H1 (cell line): ENCODE data around the gene CDK5.

Source experiments
- CHD2 ChIP-seq: IDR thresholded peaks from 2 replicates; pipeline ENCODE4 v1.6.1; 2012; ENCODE audit warnings: low read length, improper control_type of control experiment
- CTCF ChIP-seq, 3 experiments: IDR thresholded peaks; 1 replicate in 2 of 3; 2 replicates in 1 of 3; pipeline versions ENCODE4 v1.5.1 to v1.6.1; 2011; ENCODE audit warnings: low read length in 3 of 3, mild to moderate bottlenecking in 3 of 3, inconsistent platforms in 2 of 3, low read depth in 1 of 3, moderate library complexity in 1 of 3; ENCODE audit not compliant: insufficient read depth in 1 of 3; ENCODE audit errors: control extremely low read depth in 1 of 3
- EP300 ChIP-seq, 2 experiments: IDR thresholded peaks; 1 replicate in 1 of 2; 2 replicates in 1 of 2; pipeline ENCODE4 v1.6.1; 2011 to 2012; ENCODE audit warnings: low read depth in 2 of 2, low read length in 2 of 2, mild to moderate bottlenecking in 2 of 2, borderline replicate concordance in 1 of 2, inconsistent platforms in 1 of 2, moderate library complexity in 1 of 2
- JUND ChIP-seq: IDR thresholded peaks from 2 replicates; pipeline ENCODE4 v1.6.1; 2011; ENCODE audit warnings: mild to moderate bottlenecking, improper control_type of control experiment, low read length
- KDM1A ChIP-seq: fragments of 200-600, 300-600 bp; sonication (generic); IDR thresholded peaks from 2 replicates; pipeline ENCODE4 v1.7.1; 2016; ENCODE audit warnings: mild to moderate bottlenecking, low read length, borderline replicate concordance
- NRF1 ChIP-seq: IDR thresholded peaks from 2 replicates; pipeline ENCODE4 v1.6.1; 2011; ENCODE audit warnings: mild to moderate bottlenecking, low read depth, low read length, improper control_type of control experiment
- POLR2A ChIP-seq, 2 experiments: IDR thresholded peaks; 1 replicate in 1 of 2; 2 replicates in 1 of 2; pipeline ENCODE4 v1.6.1; 2011; ENCODE audit warnings: low read depth in 2 of 2, low read length in 2 of 2, mild to moderate bottlenecking in 2 of 2; ENCODE audit errors: control extremely low read depth in 1 of 2
- POLR2AphosphoS5 ChIP-seq: IDR thresholded peaks from 2 replicates; pipeline ENCODE4 v1.6.1; 2011; ENCODE audit warnings: low read depth, low read length
- RNF2 ChIP-seq: fragments of 200-900, 300-1000 bp; sonication (generic); IDR thresholded peaks from 2 replicates; pipeline ENCODE4 v1.7.1; 2016; ENCODE audit warnings: borderline replicate concordance, low read depth, mild to moderate bottlenecking, antibody characterized with exemption, low read length; ENCODE audit not compliant: poor library complexity, severe bottlenecking; ENCODE audit errors: missing control alignments
- SP1 ChIP-seq: IDR thresholded peaks from 2 replicates; pipeline ENCODE4 v1.6.1; 2011; ENCODE audit warnings: low read depth, low read length

- TF ChIP-seq CTCF (IDR thresholded peaks at IDR 0.05; ENCODE audit: control extremely low read depth in 1 of 3, insufficient read depth in 1 of 3, low read depth in 1 of 3, low read length in 3 of 3): no peak
- no peak for TF ChIP-seq CHD2
- TF ChIP-seq JUND: no peak
- TF ChIP-seq SP1: no peak
- no peak for TF ChIP-seq EP300 (IDR thresholded peaks at IDR 0.05; ENCODE audit: borderline replicate concordance in 1 of 2, low read depth in 2 of 2, low read length in 2 of 2)
- no peak for TF ChIP-seq POLR2A (IDR thresholded peaks at IDR 0.05; ENCODE audit: control extremely low read depth in 1 of 2, low read depth in 2 of 2, low read length in 2 of 2)
- TF ChIP-seq POLR2AphosphoS5: no peak
- TF ChIP-seq RNF2: no peak
- TF ChIP-seq KDM1A: no peak
- TF ChIP-seq NRF1: no peak
Observed at GRCh38 chr7:151079199-151079910, 21.7 kb upstream of the CDK5 start.
